Activated CD4-positive, alpha-beta T cell treated with anti-CD3 and anti-CD28 coated beads, Interleukin-2, Interleukin-4, amounts not matched to agents 100 ng/mL and 50 ng/mL, durations not matched to agents 16 hours and 8 hours (primary cell): Measurements from ENCODE around the gene GPR68.
A peak's percentile ranks its signal among the peaks of the same experiment; 100 is the strongest.
"Not testable (repeated sequence)": the region's sequence is repeated elsewhere in the genome, so short reads cannot be mapped to it uniquely, and the experiment has no call there.

ENCODE experiments used
- DNase-seq: peaks from one replicate; pipeline ENCODE4 v3.0.0-alpha.2; 2020; ENCODE audit warnings: low spot score

Gene GPR68

GRCh38 chr14:91252871-91253794, 8.6 kb upstream of the GPR68 start:
- DNase-seq = peak; percentile 45

GRCh38 chr14:91250912-91251311, 6.4 kb upstream of the GPR68 start:
- DNase-seq = no peak

- DNase-seq = peak; percentile 85
Measured at GRCh38 chr14:91249841-91250616, 5.5 kb upstream of the GPR68 start.

- peak; percentile 94 for DNase-seq
Measured at GRCh38 chr14:91246051-91246852, 1.7 kb upstream of the GPR68 start.

- not testable (repeated sequence) for DNase-seq
Measured at GRCh38 chr14:91245616-91246015, 1.1 kb upstream of the GPR68 start.

DNA sequence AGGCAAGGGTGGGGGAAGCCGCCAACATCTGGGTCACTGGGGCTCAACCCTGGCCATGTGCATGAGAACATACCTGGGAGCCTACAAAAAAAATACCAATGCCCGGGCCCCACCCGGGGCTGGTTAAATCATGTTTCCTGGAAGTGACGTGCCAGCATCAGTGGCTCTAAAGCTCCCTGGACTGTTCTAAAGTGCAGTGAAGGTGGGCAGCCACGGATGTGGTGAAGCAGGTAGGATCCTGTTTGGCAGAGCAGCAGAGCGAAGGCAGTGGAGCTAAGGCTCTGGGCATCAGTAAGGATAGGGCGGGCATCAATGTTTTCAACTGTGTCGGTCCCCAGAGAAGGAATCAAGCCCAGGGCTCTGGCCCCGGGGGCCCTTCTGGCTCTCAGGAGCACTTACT, 525 bp upstream of the GPR68 start:
- peak; percentile 89 for DNase-seq

GRCh38 chr14:91243074-91243471, 1.4 kb downstream of the GPR68 start:
- no peak for DNase-seq

DNA sequence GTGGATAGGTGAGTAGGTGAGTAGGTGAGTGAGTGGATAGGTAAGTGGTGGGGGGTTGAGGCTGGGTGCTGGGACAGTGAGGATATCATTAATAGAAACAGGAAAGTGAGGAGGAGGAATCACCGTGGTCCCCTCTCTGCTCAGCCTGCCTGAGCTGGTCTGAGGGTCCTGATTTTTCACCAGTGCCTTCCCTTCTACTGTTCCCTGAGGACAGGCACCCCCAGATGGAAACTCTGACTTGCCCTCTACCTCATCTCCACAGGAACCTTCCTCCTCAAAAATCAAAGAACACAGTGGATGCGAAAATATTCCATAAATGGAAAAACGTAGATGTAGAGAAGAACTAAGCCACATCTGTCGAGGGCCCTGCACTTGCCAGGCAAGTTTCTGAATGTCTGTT, 1.9 kb downstream of the GPR68 start:
- DNase-seq = no peak

DNA sequence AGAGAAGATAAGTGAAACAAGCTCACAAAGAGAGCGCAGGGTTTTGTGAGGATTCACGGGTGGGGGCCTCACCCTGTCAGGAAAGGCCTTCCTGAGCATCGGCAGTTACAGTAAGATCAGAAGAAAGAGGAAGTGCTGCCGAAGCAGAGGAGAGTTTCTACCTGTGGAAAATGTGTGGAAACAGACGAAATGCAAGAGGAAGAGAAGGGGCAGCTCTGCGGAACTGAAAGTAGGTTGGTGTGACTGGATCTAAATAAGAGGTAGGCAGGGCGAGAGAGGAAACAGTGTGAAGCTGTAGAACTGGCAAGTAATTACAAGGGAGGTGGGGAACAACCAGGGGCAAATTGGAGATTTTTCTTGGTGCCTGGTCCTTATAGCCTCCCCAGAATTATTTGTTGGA, 2.6 kb downstream of the GPR68 start:
- DNase-seq = peak; percentile 69

GRCh38 chr14:91238661-91239060, 5.8 kb downstream of the GPR68 start:
- no peak for DNase-seq

- DNase-seq = no peak
Measured at GRCh38 chr14:91238085-91238484, 6.4 kb downstream of the GPR68 start.

DNA sequence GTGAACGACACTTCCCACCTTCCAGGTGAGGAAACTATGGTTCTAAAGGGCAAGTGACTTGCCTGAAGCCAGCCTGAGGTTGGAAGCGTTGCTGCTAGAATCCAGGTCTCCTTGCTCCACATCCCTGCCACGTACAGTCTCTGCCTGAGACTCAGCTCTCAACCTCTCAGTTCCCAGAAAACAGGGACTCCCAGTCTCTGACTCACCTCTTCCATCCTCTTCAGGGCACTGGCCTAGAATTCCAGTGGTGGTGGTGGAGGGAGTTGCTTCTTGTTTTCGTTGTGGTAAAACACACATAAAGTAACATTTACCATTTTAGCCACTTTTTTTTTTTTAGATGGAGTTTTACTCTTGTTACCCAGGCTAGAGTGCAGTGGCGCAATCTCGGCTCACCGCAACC, 7.3 kb downstream of the GPR68 start:
- no peak for DNase-seq

- DNase-seq = no peak
Measured at GRCh38 chr14:91235841-91236240, 8.7 kb downstream of the GPR68 start.

DNA sequence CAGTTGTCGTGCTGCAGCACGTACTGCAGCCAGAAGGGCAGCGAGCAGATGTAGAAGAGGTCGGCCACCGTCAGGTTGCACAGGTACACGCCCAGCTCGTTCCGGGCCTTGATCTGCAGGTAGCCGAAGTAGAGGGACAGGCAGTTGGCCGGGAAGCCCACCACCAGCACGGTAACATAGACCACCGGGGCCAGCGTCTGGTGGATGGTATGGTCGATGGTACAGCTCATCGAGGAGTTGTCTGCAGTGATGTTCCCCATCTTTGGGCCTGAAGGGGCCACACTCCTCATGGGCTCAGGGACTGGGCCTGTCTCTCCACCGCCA, 9.8 kb downstream of the GPR68 start:
- no peak for DNase-seq

- no peak for DNase-seq
Measured at GRCh38 chr14:91233936-91234790, 10.3 kb downstream of the GPR68 start.

- no peak for DNase-seq
Measured at GRCh38 chr14:91232603-91233002, 11.9 kb downstream of the GPR68 start.

GRCh38 chr14:91232052-91232451, 12.5 kb downstream of the GPR68 start:
- no peak for DNase-seq

- no peak for DNase-seq
Measured at GRCh38 chr14:91231446-91231845, 13.1 kb downstream of the GPR68 start.

DNA sequence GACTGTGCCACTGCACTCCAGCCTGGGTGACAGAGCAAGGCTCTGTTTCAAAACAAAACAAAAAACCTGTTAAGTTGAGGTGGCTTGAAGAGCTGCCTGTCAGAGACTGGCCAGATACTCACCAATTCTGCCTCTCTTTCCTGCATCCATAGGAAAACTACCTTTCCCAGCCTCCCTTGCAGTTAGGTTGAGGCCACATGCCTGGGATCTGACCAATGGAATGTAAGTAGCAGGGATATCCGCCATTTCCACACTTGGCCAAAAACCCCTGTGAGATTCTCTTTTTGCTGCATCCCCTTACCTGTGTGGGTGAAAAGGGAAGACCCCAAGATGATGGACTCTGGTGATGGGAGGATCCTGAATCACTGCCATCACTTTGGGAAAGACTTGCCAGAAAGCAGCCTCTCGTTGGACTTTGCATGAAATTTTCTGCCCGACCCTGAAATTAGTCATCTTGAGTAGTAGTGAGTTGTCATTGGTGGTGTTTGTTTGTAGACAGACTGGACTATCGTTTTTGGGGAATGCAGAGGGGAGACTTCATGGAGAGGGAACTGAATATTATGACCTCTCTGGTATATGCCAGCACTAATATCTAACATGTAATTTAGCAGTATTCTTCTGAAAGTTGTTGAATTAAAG, 14.0 kb downstream of the GPR68 start:
- peak; percentile 62 for DNase-seq

DNA sequence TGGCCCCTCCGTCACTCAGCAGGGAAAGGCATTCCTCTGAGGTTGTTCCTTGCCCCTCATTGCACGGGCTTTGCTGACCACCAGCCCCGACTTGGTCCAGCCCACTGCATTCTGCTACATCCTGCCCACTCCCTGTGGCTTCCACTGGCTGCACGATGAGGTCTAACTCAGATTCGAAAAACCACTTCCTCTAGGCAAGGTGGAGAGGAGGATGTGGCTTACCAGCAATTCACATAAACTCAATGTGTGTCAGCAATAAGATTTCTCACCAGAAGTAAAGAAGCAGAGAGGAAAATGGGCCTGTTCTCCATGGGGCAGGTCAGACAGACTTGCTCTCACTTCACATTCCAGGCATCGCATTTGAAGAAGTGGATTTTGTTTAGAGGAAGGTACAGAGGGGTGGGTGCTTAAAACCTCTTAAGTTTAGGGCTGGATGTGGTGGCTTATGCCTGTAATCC, 14.7 kb downstream of the GPR68 start:
- peak; percentile 95 for DNase-seq

DNA sequence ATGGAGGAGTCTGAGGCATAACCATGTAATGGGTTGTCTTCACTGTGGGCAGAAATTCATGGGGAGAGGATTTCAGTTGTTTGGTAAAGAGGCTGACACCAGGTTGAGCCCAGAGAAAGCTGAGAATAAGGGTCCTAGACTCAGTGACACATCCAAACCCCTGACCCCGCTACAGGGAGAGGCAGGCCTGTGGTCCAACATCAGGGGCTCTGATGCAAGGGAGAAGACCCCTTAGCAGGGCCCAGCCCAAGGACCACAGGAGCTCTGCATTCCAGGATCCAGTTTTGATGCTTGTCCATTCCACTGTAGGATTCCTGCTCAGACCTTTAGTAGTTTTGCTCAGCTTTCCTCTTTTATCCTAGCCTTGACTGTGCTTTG, 15.5 kb downstream of the GPR68 start:
- DNase-seq = no peak
